GM19328 (cell line): ENCODE data around the gene MXD3.
"Not testable (repeated sequence)": the region's sequence is repeated elsewhere in the genome, so short reads cannot be mapped to it uniquely, and the experiment has no call there.

ENCODE experiments used
- ATAC-seq: cut with Tn5 transposase; IDR thresholded peaks from one replicate; pipeline ENCODE4 v1.9.1; 2021; ENCODE audit warnings: mild to moderate bottlenecking, moderate library complexity; ENCODE audit not compliant: unreplicated experiment

The MXD3 gene

GRCh38 chr5:177270653-177271052 is 41.0 kb downstream of the MXD3 start:
- ATAC-seq: no peak

GRCh38 chr5:177269976-177270375 is 41.7 kb downstream of the MXD3 start:
- ATAC-seq: no peak

DNA sequence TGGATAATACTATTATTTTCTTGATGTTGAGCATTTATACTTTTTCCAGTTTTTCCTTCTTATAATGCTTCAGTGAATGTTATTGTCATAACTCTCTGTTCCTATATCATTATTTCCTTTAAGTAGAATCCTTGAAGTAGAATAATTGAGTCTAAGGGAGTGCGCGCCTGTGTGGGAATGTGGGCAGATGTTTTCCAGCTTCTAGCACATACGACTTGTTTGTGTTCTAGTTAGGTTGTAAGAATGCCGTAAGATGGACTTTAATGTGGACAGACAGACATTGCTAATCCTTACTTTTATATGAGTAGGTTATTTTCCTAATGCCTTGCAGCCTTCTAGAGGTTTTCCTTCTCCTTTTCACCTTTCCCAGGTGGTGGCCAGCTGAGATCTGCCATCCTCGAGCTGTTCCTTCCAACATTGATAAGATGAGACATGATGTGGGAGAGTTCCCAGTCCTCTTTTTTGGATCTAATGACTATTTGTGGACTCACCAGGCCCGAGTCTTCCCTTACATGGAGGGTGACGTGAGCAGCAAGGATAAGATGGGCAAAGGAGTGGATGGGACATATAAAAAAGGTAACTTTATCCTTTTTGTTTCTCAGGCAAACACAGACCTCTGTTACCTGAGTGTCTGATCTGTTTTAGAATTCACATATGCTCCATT is 42.3 kb downstream of the MXD3 start:
- ATAC-seq: no peak

DNA sequence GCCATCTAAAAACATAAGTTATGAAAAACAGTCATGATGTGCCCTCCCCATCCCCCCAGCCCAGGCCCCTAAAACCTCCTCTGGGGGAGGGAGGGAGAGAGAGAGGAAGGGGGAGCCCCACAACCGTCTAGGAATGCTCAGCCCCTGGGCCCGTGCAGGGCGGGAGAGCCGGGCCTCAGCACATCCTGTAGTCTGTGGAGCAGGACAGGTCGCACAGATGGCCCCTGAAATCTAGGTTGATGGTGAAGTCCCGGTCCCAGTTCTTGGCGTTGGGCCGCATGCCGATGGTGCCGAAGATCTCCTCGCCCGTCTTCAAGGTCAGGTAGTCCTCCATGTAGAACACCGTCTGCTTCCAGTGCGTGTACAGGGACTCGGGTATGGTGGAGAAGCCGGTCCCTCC is 46.3 kb downstream of the MXD3 start:
- no peak for ATAC-seq

DNA sequence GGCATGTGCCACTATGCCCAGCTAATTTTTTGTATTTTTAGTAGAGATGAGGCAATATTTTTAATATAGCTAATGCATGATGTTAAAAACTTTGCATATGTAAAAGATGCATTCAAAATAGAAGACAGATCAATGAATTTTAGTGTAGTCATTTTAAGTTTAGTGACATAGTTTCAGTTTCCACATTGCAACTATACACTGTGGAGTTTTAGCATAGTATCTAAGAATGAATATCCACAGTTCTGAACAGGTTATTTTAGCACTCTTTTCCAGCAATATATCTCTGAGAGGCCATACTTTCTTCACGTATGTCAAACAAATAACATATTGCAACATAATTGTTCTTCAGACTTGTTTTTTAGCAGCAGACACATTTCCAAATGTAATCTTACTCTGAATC is 47.5 kb downstream of the MXD3 start:
- ATAC-seq: no peak

DNA sequence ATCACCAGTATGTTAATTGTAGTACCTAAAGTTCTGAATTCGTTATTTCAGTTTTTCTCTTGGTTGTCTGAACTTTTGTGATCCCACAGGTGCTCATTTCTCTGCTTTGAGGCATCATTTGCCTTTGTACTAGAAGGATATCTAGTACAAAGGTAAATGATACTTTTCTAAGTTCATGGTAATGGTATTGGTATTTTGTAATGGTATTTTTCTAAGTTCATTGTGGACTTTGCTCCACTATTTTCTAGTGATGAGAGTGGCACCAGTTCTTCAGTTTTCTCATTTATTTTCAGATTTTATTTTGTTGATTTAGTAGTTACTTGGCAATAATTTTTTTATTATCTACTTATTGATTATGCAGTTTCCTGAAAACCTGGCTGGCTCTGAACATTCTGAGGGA is 50.2 kb downstream of the MXD3 start:
- no peak for ATAC-seq

GRCh38 chr5:177260961-177261360 is 50.7 kb downstream of the MXD3 start:
- no peak for ATAC-seq

- ATAC-seq: not testable (repeated sequence)
Measured at GRCh38 chr5:177258711-177259110, 53.0 kb downstream of the MXD3 start.
